DMS153 treated with DMSO at 0.1 percent for 48 hours (cell line): ENCODE results near the gene PTCHD1.

Experiments
- DNase-seq: peaks from one replicate; lab custom pipeline; 2025; ENCODE audit not compliant: unreplicated experiment; lab: John Stamatoyannopoulos, UW

Gene PTCHD1

GRCh38 chrX:23334848-23335599, at the start of gene PTCHD1:
Gene PTCHD1, plus strand, starts transcription at chrX:23334849. Its CDS starts 27 bp downstream, at chrX:23334876.
- no peak for DNase-seq

GRCh38 chrX:23286731-23287130, 47.9 kb upstream of the PTCHD1 start:
- DNase-seq = no peak

GRCh38 chrX:23287191-23287725, 47.4 kb upstream of the PTCHD1 start:
- no peak for DNase-seq

- DNase-seq = no peak
Measured at GRCh38 chrX:23292354-23292987, 42.2 kb upstream of the PTCHD1 start.

- no peak for DNase-seq
Measured at GRCh38 chrX:23292988-23293651, 41.5 kb upstream of the PTCHD1 start.

GRCh38 chrX:23304881-23305280, 29.8 kb upstream of the PTCHD1 start:
- DNase-seq = no peak

- no peak for DNase-seq
Measured at GRCh38 chrX:23311731-23312130, 22.9 kb upstream of the PTCHD1 start.

- no peak for DNase-seq
Measured at GRCh38 chrX:23312136-23312535, 22.5 kb upstream of the PTCHD1 start.

GRCh38 chrX:23317799-23318724, 16.6 kb upstream of the PTCHD1 start:
- no peak for DNase-seq

- no peak for DNase-seq
Measured at GRCh38 chrX:23327104-23327503, 7.5 kb upstream of the PTCHD1 start.

GRCh38 chrX:23331701-23332100, 2.9 kb upstream of the PTCHD1 start:
- DNase-seq = no peak

GRCh38 chrX:23332101-23332887, 2.4 kb upstream of the PTCHD1 start:
- DNase-seq = no peak

- DNase-seq = no peak
Measured at GRCh38 chrX:23332888-23333821, 1.5 kb upstream of the PTCHD1 start.

GRCh38 chrX:23333842-23334520, 668 bp upstream of the PTCHD1 start:
- DNase-seq = no peak

- DNase-seq = no peak
Measured at GRCh38 chrX:23334521-23334847, 165 bp upstream of the PTCHD1 start.

- no peak for DNase-seq
Measured at GRCh38 chrX:23338334-23338733, 3.7 kb downstream of the PTCHD1 start.

GRCh38 chrX:23341452-23341851, 6.8 kb downstream of the PTCHD1 start:
- no peak for DNase-seq

- DNase-seq = no peak
Measured at GRCh38 chrX:23344238-23344903, 9.7 kb downstream of the PTCHD1 start.
